Cerebellar cortex (tissue), 1 donor: ENCODE measurements around the gene MITD1.
"Not testable (repeated sequence)": the region's sequence is repeated elsewhere in the genome, so short reads cannot be mapped to it uniquely, and the experiment has no call there.

ENCODE experiments used
- DNase-seq: peaks from one replicate; pipeline ENCODE4 v3.0.0-alpha.2; 2015; ENCODE audit warnings: low spot score

The MITD1 gene

GRCh38 chr2:99154643-99155536 is 26.0 kb downstream of the MITD1 start, which contains the start of the genes LIPT1 and TSGA10:
LIPT1 (plus strand) TSS chr2:99154967; CDS start chr2:99161958, 6,991 bp downstream.
TSGA10 (minus strand) TSS chr2:99154942; CDS start chr2:99109439, 45,503 bp downstream.
- DNase-seq, result peak; percentile 90

GRCh38 chr2:99153921-99154604 is 26.8 kb downstream of the MITD1 start:
- peak; percentile 61 for DNase-seq

- DNase-seq, result no peak
These were observed 28.5 kb downstream of the MITD1 start for GRCh38 chr2:99152199-99152895.

- DNase-seq, result no peak
These were observed 30.2 kb downstream of the MITD1 start for GRCh38 chr2:99150706-99151105.

GRCh38 chr2:99141110-99142108 is 39.4 kb downstream of the MITD1 start, which contains the start of gene C2orf15:
C2orf15 (plus strand) TSS chr2:99141707; CDS start chr2:99150559, 8,852 bp downstream.
- DNase-seq, result peak; percentile 97

GRCh38 chr2:99140860-99141109 is 40.1 kb downstream of the MITD1 start:
- DNase-seq, result no peak

- DNase-seq, result peak; percentile 52
These were observed 40.6 kb downstream of the MITD1 start for GRCh38 chr2:99140056-99140859.

GRCh38 chr2:99139003-99139402 is 41.9 kb downstream of the MITD1 start:
- no peak for DNase-seq

GRCh38 chr2:99135044-99135556 is 45.8 kb downstream of the MITD1 start:
- not testable (repeated sequence) for DNase-seq

- no peak for DNase-seq
These were observed 52.9 kb downstream of the MITD1 start for GRCh38 chr2:99127981-99128380.
